GM21723 (cell line): Measurements from ENCODE around the gene SIRPA.

Experiments
- ATAC-seq: cut with Tn5 transposase; IDR thresholded peaks from one replicate; pipeline ENCODE4 v1.9.1; 2021; ENCODE audit warnings: mild to moderate bottlenecking, moderate library complexity; ENCODE audit not compliant: unreplicated experiment

SIRPA gene

GRCh38 chr20:1928782-1929181 lies 33.6 kb downstream of the SIRPA start:
- ATAC-seq = no peak

GRCh38 chr20:1929460-1929859 lies 34.3 kb downstream of the SIRPA start:
- ATAC-seq = no peak

GRCh38 chr20:1930165-1930564 lies 35.0 kb downstream of the SIRPA start:
- no peak for ATAC-seq

- no peak for ATAC-seq
Measured at GRCh38 chr20:1931830-1932229, 36.6 kb downstream of the SIRPA start.

- no peak for ATAC-seq
Measured at GRCh38 chr20:1932971-1933370, 37.8 kb downstream of the SIRPA start.

- ATAC-seq = no peak
Measured at GRCh38 chr20:1933465-1933870, 38.3 kb downstream of the SIRPA start.

- ATAC-seq = no peak
Measured at GRCh38 chr20:1934156-1934555, 38.9 kb downstream of the SIRPA start.

GRCh38 chr20:1934721-1935573 lies 39.7 kb downstream of the SIRPA start:
- ATAC-seq = no peak

GRCh38 chr20:1935696-1936366 lies 40.6 kb downstream of the SIRPA start:
- ATAC-seq = no peak

- ATAC-seq = no peak
Measured at GRCh38 chr20:1937316-1937976, 42.2 kb downstream of the SIRPA start.

- no peak for ATAC-seq
Measured at GRCh38 chr20:1938464-1939269, 43.5 kb downstream of the SIRPA start.

GRCh38 chr20:1939270-1939595 lies 44.0 kb downstream of the SIRPA start:
- ATAC-seq = no peak

- no peak for ATAC-seq
Measured at GRCh38 chr20:1940581-1940980, 45.4 kb downstream of the SIRPA start.

GRCh38 chr20:1941226-1941625 lies 46.0 kb downstream of the SIRPA start:
- ATAC-seq = no peak

GRCh38 chr20:1942061-1942460 lies 46.9 kb downstream of the SIRPA start:
- no peak for ATAC-seq

- ATAC-seq = no peak
Measured at GRCh38 chr20:1942486-1943274, 47.5 kb downstream of the SIRPA start.

- no peak for ATAC-seq
Measured at GRCh38 chr20:1943275-1944002, 48.2 kb downstream of the SIRPA start.

GRCh38 chr20:1944345-1945091 lies 49.3 kb downstream of the SIRPA start:
- ATAC-seq = no peak

- ATAC-seq = no peak
Measured at GRCh38 chr20:1945134-1945618, 50.0 kb downstream of the SIRPA start.
